Stimulated activated CD4-positive, alpha-beta T cell treated with anti-CD3 and anti-CD28 coated beads, TNF-alpha, amount 100 ng/mL, for 4 hours (primary cell): Measurements from ENCODE around the gene TRIOBP.
"Not testable (repeated sequence)": the region's sequence is repeated elsewhere in the genome, so short reads cannot be mapped to it uniquely, and the experiment has no call there.

Experiments
- DNase-seq, 3 experiments: peaks; one replicate each; pipeline ENCODE4 v3.0.0-alpha.2; 2020; ENCODE audit warnings: low read depth in 3 of 3

TRIOBP gene

DNA sequence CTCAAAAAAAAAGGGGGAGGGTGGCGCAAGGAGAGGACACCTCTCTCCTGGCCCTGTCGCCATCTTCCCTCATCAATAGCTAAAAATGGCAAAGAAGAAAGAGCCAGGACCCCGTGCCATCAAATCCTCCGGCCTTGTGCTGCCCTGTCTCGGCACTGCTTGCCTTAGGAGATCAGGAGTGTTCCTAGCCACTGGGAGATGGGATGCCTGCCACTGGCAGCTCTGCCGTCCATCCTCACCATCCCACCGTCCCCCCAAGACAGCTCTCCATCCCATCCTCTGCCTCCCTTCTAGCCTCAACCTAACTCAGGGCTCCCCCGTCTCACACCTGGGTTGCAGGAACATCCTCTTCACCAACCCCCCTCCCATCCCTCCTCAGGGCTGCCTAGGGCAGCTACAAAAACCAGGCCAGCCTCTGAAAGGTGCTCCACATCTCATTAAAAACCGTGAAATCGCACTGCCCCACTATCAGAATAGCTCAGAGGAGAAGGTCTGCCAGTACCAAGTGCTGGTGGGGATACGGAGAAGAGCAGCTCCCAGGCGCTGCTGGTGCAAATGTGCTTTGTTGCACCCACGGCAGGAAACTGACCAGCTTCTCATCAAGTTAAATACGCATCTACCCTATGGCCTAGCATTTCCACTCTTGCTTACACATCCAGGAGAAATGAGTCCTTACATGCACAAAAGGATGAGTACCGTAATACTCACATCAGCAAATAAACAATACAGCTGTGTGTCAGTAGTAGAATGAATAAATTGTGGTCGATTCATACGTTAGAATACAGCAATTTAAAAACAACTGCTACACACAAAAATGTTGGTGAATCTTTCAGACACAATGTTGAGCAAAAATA lies 79.2 kb downstream of the TRIOBP start:
- DNase-seq, result no peak

DNA sequence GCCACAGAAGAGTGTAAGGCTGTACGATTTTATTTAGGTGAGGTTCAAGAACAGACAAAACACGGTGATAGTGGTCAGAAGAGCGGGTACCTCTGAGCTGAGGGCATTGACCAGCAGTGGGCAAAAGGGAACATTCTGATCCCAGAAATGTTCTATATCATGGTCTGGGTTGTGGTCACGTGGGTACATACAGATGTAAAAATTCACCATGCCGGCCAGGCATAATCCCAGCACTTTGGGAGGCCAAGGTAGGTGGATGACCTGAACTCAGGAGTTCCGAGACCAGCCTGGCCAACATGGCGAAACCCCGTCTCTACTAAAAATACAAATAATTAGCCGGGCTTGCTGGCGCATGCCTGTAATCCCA lies 79.8 kb downstream of the TRIOBP start:
- no peak for DNase-seq

DNA sequence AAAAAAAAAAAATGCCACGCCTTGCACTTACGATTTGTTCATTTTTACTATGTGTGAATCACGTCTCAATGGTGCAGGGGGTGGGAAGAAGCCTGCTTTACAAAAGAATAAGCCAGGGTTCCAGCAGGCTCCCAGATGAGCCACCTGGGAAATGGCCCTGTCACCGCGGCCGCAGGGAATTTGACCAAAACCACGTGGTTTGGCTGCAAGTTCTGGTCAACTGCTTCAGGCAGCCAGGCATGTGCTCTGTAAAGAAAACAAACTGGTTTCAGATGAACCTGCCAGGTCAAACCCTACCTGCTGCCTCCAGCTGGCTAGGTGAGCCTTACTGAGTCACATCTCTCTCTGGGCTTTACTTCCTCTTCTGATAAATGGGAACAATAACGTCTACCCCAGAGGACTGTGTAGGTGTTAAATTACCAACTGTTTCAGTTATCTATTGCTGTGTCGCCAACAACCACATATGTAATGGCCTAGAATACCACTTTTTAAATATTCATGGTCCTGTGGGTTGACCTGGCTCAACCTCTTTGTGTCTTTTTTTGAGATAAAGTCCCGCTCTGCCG lies 80.4 kb downstream of the TRIOBP start:
- no peak for DNase-seq

DNA sequence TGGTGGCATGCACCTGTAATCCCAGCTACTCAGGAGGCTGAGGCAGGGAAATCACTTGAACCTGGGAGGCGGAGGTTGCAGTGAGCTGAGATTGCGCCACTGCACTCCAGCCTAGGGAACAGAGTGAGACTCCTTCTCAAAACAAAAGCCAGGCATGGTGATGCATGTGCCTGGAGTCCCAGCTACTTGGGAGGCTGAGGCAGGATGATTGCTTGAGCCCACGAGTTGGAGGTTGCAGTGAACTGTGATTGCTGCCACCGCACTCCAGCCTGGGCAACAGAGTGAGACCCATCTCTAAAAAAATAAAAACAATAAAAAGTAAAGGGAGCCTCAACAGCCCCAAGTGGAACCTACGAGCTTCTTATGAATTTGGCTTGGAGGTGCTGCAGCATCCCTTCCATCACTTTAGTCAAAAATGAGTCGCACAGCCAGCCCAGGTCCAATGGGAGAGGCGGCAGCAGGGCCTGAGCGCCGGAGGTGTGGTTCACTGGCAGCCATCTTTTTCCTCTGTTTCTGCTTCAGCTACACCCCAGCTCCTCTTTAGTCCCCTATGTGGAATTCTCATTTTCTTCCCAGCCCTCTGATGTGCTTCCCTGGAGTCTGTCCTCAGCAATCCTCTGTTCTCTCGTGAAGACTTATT lies 81.6 kb downstream of the TRIOBP start:
- DNase-seq, result no peak

DNA sequence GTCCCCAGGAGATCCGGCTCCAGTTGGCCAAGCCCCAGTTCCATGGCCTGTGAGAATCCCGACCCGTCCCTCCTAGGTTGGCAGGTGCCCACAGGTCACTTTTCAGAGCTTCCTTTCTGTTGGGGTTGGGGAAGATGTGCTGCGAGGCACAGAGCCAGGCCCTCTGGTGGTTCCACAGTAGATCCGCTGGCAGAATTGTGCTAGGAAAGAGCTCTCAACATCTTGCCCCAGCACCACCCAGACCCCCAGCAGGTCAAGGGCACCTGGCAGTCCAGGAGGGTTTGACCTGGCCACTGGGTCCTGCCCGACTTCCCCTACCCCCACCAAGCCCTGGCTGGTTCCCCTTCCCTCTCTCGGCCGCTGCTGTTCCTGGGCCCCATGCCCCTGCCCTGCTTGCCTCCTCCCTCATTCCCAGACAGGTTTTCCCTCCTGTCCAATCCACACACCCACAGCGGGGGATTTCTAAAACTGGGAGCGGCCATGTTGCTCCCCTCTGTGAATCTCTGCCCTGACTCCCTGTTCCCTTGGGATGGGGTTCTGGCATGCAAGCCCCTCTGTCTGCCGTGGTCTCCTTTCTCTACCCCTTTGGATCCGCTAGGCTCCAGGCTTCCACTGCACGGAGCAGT lies 84.7 kb downstream of the TRIOBP start:
- no peak for DNase-seq

DNA sequence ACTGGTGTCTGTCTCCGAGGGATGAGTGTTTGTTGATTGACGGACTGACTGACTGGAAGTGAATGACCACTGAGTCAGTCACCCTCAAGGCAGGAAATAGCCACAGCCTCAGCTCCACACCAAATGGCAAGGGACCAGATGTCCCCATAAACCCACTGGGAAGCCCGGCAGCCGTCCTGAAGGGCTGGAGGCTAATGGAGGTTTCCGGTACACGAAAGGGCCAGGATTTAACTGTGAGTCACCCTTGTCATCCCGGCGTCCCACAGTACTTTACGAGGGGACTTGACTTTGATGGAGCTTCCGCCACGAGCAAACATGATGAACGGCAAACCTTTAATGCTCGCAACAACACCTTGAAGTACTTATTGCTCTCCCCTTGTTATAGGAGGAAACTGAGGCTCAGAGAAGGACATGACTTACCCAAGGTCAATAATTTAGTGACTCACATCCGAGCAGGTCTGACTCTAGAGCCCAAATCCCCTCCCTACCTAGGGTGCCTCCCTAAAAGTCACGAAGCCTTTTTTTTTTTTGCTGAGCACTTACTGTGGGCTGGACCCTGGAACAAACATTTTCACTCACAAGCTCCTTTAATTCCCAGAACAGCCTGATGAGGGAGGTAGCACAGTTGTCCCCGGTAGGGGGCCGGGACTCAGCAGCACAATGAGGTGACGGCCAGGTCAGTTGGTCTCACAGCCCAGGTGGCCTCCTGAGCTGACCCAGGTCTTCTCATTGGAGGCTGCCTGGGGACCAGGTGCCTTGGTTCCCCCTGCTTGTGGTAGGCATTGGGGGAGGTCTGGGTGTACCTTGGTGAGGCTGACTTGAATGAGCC lies 85.7 kb downstream of the TRIOBP start:
- DNase-seq, result no peak

DNA sequence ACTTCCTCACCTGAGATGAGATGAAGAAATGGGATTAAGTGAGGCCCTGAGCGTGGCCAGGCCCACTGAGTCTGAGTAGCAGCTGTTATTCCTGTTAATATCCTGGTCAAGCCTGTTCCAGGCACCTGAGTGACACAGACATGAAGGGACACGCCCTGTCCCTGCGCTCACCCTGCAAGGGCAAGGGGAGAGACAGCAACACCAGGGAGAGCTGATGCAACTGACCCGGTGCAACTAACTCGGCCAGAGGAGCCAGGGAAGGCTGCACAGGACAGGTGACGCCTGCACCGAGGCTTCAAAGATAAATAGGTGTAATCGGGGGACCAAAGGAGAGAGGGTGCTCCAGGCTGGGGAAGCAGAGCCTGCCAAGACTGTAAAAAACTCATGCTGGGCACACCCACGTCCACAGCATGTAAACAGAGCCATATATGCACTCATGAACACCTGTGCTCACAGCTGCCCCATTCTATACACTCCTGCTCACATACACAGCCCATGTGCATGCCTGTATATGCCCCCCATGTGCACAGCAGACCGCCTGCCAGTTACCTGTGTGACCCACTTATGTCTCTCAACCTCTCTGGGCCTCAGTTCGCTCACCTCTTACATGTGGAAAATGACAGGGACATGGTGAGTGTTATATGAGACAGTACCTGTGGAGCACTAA lies 88.1 kb downstream of the TRIOBP start:
- DNase-seq, result no peak

DNA sequence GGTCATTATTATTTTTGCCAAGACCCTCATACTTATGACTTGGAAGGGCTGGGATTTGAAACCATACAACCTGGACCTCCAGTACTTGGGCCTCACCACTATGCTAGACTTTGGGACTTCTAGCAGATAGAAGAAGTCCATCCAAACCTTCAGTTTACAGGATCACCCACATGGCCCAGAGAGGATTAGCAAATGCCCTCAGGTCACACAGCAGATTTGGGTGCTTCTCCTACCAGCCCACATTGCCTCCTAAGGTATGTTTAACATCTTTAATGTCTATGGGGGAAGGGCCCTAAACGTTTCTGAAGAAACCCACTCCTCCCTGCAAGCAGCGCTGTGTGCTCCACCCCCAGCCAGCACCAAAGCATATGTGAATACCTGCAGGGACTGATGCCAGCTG lies 93.4 kb downstream of the TRIOBP start:
- DNase-seq, result no peak

DNA sequence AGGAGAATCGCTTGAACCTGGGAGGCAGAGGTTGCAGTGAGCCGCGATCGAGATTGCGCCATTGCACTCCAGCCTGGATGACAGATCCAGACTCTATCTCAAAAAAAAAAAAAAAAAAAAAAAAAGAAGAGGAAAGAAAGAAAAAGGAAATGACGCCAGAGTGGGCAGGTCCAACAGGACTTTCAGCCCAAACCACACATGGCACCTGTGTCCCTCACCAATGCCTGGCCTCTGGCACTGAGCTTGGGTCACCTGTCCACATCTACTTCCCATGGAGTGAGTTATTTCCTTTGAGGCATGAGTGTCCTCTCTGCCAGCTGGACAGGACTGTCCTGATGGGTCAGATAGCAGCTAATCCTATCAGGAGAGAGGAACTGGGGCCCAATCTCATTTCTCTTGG lies 95.6 kb downstream of the TRIOBP start:
- no peak for DNase-seq

DNA sequence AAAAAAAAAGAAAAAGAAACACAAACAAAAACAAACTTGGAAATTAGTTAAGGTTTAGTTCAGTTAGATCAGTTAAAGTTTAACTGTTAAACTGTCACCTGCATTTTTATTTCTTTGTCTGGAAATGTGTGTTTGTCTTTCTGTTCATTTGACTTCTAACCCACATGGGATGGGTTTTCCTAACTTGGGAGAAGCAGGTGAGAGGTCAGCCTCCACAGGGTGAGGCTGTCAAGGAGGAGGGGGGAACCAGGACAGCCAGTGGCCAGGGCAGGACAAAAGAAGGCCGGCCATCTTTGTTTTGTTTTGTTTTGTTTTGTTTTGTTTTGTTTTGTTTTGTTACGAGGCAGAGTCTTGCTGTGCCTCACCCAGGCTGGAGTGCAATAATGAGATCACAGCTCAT lies 97.5 kb downstream of the TRIOBP start:
- no peak for DNase-seq

DNA sequence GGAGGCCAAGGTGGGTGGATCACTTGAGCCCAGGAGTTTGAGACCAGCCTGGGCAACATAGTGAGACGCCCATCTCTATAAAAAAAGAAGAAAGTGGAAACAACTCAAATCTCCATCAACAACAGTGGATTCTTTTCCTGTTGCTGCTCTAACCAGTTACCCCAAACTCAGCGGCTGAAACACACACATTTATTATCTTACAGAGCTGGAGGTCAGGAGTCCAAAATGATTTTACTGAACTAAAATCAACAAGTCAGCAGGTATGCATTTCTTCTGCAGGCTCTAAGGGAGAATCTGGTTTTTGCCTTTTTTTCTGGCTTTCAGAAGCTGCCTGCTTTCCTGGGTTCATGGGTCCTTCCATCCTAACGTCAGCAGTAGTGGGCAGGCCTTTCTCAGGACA lies 99.2 kb downstream of the TRIOBP start:
- no peak for DNase-seq

DNA sequence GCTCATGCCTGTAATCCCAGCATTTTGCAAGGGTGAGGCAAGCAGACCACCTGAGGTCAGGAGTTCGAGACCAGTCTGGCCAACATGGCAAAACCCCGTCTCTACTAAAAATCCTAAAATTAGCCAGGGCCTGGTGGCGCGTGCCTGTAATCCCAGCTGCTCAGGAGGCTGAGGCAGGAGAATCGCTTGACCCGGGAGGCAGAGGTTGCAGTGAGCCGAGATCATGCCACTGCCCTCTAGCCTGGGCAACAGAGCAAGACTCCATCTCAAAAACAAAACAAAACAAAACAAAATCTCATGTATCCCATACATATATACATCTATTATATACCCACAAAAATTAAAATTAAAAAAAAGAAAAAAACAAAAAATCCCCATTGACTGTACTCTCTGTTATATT lies 100.4 kb downstream of the TRIOBP start:
- DNase-seq, result not testable (repeated sequence)

DNA sequence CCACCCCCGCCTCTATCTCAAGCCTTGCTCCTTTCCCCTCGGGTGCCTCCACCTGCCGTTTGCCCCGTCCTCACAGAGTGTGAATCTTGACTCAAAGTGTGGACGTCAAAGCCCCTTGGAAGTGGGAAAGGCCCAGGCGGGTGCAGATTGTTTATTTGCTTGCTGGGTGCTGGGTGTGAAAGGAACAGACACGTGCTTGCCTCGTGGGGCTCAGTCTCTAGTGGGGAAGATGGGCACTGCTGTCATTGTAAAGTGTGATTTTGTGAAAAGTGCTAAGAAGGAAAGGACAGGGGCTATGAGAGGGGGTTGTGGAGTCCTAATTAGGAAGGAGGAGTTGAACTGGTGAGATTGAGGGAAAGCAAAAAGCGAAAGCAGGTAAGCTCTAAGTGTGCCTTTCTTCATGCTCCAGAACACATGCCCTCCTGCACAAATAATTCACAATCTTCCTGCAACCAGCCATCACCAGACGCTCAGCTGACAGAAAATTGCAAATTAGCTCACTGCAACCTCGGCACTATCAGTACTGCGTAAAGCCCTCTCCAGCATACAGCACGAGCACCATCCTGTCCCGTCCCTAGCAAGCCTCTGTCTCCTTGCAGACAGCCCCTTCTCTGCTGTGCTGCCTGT lies 101.1 kb downstream of the TRIOBP start:
- no peak for DNase-seq

DNA sequence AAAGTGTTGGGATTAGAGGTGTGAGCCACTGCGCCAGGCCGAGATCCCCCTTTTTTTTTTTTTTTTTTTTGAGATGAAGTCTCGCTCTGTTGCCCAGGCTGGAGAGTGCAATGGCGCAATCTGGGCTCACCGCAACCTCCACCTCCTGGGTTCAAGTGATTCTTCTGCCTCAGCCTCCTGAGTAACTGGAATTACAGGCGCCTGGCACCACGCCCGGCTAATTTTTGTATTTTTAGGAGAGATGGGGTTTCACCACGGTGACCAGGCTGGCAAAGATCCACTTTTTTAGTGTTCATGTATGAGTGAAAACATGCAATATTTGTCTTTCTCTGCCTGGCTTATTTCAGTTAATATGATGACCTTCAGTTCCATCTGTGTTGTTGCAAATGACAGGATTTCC lies 103.1 kb downstream of the TRIOBP start:
- not testable (repeated sequence) for DNase-seq

DNA sequence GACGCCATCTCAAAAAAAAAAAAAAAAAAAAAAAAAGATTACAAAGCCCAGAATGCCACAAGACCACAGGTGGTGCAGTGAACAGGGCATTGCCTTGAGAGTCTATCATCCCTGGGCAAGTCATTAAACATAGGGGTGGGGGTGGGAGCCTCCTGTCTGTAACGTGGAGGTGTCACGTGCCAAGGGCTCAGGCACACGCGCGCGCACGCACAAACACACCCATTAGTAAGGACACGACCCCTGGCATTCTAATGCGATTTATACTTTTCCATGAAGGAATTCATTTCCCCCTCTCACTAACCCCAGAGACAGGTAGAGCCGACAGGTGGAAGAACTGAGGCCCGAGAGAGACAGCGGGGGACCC lies 105.1 kb downstream of the TRIOBP start:
- no peak for DNase-seq

DNA sequence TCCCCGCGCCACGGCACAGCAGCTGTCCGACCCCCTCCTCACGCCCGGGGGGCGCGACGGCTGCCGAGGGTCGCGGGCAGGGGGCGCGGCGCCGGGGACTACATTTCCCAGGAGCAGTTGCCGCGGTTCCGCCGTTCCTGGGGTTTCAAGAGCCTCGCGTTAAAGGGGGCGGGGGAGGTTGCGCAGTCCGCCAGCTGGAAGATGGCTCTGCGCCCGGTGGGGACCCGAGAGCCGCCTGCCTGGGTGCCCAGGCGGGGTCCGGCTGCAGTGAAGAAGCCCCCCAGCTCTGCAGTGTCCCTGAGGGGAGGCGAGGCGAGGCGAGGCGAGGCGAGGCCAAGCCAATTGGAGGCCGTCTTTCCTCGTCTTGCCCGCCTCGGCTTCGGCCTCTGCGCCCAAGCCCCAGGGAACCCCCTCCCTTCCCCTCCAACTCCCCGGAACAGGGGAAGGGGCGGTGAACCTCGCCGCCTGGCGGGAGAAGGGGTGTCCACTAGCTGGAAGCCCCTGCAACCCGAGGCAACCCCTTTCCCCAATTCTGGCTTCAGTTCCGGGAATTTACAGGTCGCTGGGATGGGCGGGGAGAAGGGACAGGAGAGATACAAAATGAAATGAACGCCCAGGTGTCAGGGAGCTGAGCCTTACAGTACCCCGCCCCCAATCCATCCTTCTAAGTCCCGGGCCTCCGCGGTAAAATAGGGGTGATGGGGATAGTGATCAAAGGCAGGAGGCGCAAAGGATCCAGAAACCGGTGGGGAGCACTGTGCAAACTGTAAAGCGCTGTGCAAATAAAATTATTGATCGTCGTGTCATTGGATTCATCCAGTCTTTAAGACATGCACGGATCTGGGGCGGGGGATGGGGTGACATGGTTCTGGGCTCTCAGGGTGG lies 105.7 kb downstream of the TRIOBP start:
- no peak for DNase-seq

DNA sequence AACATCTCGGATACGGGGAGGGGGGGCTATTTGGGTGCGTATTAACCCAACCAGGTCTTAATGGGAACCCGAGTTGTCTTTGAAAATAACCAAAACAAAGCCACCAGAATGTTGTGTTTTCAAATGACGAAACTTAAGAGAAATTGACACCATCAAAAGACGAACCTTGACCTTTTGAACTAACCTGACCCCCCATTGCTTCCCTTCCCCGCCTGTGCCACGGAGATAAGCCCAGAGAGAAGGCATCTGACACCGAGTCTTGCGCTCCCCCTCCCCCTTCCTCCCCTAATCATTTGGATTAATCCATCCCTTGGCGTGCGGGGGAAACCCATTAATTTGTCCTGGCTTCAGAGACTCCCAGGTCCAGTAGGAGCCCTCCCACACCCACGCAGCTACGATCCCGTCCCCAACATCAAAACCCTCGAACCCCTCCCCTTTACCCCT lies 106.4 kb downstream of the TRIOBP start:
- no peak for DNase-seq

DNA sequence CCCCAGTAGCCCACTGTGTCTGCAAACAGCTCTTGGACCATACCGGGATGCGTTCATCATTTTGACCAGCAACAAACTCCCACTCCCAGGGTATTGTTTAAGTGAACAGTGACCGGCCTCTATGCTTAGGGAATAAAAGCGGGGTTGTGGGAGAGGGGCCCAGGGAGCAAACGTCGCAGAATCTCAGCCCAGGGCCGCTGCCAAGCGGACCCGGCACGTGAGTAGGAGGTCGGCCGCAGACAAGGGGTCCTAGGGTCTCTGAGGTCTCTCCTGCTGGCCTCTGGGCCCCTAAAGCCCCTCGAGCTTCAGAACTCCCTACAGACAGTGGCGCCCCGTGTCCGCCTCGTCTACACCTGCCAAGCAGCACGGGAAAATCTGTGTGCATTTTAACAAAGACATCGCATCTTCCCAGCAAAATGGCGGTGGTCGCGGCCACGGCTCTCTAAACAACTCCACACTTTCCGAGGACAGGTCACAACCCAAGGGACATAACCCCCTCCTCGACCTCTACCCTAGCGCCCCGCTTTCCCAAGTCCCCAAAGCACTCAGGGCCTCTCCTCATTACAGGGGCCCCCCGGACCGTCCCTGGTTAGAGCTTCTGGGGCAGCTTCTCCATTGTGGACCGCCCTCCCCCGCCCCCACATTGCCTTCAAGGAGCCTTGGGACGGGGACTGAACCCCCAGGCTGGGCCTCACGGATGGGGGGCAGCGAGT lies 106.9 kb downstream of the TRIOBP start:
- DNase-seq, result no peak

DNA sequence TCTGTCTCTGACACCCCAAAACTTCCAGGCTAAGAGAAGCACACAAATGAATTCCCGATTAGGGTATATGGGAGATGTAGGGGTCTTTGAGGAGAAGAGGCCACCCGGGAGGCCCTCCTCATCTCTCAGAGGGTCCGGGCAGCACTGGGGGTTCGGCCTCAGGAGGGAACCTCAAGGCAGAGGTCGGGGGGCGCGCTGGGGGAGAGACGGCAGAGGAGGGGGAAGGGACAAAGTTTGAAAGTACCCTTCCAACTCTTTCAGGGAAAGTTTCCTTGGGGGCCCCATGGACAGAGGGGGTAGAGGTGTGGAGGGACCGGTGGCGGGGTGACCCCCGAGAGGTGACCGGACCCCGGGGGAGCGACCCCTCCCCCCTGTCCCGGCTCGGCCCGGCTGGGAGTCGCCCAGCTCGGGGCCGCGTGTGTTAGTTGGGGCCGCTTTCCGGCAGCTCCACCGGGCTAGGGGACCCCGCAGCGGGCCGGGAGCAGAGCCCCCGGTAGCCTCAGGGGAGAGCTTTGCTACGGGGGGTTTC lies 107.6 kb downstream of the TRIOBP start:
- DNase-seq, result no peak
